GM11168 (cell line): ENCODE results near the gene CLEC16A.
"Not testable (repeated sequence)": the region's sequence is repeated elsewhere in the genome, so short reads cannot be mapped to it uniquely, and the experiment has no call there.

Experiments used
- in situ Hi-C: fragments of 300-500 bp; cut with MboI; formaldehyde crosslinking; loops from one replicate; pipeline ENCODE4 v1.12.0; 2022; ENCODE audit warnings: low sequenced_read_pairs; ENCODE audit not compliant: unreplicated experiment

The CLEC16A gene

DNA sequence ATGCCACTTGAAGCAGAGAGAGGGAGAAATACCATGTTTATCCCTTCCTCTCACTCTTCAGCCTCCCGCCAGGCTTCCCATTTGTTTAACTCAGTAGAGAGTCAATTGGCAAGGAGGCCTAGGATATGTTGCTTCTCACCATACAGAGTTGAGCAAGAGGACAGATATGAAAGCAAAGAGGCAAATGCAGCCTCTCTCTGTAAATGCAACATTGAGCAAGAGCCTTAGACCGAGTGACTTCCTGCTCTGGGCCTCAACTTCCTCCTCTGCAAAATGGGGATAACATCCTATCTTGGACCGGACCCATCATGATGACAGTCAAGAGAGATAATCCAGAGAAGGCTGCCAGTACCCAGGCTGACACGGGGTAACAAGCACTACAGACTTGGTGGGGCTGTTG lies 274.8 kb downstream of the CLEC16A start:
- in situ Hi-C loops: no loop called here

GRCh38 chr16:11220507-11220906 lies 276.1 kb downstream of the CLEC16A start:
- in situ Hi-C loops: not testable (repeated sequence)

- in situ Hi-C loops: no loop called here
Observed at GRCh38 chr16:11224096-11224893, 279.9 kb downstream of the CLEC16A start.

DNA sequence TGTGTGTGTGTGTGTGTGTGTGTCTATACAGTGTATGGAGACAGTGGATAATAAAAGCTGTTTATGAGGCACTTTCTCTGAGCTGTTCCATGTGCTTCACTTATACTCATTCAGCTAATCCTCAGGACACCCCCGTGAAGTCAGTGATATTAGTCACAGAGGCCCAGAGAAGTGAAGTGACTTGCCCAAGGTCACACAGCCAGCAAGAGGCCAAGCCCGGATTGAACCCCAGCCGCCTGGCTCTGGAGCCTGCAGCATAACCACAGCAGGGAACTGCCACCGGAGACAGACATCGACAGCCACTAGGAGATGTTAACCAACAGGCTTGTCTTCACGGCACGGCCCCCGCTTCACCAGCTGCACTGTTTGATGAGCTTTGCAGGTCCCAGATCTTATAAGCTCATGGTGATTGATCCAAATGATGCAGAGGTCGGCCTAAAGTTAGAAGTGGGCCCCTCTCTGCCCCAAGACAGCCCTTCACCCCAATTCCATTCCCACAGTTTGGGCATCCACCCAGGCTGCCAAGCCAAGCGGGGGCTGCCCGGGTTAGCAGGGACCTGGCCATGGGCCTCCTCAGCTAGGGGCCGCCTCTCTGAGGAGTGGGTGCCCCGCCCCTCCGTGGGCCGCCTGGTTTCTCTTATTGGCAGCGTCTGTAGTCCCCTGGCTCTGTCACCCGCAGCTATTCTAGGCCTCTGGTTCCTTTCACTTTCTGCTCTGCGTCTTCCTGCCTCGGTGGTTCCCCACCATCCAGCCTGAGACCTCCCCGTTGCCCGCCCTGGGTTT lies 280.7 kb downstream of the CLEC16A start:
- in situ Hi-C loops: no loop called here

- in situ Hi-C loops: no loop called here
Observed at GRCh38 chr16:11225677-11226549, 281.5 kb downstream of the CLEC16A start.

DNA sequence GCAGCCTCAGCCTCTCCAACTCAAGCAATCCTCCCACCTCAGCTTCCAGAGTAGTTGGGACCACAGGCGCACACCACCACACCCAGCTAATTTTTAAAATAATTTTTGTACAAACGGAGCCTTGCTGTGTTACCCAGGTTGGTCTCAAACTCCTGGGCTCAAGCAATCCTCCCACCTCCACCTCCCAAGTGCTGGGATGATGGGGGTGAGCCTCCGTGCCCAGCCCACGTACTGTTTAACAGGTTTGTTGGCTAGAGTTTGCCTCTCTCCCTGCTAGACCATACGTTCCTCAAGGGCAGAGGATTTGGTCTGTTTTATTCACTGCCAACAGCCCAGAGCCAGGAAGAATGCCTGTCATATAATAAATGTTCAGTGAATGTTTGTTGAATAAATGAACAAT lies 285.1 kb downstream of the CLEC16A start:
- in situ Hi-C loops: no loop called here

DNA sequence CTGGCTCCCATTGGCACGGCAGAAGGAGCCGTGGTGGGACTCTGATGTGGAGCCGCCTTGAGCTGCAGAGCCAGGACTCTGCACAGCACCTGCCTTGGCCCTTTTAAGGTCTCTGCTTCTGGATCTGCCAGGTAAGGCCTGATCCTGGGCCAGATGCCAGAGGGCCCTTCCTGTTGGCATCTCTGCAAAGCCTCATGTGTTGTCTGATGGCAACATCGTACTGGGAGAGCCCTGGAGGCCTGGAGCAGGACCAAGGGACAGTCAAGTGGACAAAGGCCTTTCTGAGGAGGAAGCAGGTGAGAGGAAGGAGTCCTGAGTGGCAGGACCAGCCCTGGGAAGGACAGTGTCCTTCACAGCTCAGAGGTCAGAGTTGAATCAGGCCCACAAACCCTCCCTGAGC lies 285.5 kb downstream of the CLEC16A start:
- in situ Hi-C loops: no loop called here

- in situ Hi-C loops: no loop called here
Observed at GRCh38 chr16:11231367-11231970, 287.1 kb downstream of the CLEC16A start.
